ENCODE data around the gene PLA2G4C.

PLA2G4C gene

GRCh38 chr19:48136547-48136946, 25.9 kb upstream of the PLA2G4C start:
- DNase-seq (ENCODE audit: insufficient read length, low spot score) = no peak
- no peak for TF ChIP-seq POLR2A (IDR thresholded peaks at IDR 0.05; ENCODE audit: low read depth, low read length)
- no peak for TF ChIP-seq TAF1 (IDR thresholded peaks at IDR 0.05; ENCODE audit: low read depth, low read length)
- no peak for TF ChIP-seq POLR2AphosphoS5 (IDR thresholded peaks at IDR 0.05; ENCODE audit: low read depth, low read length)
- no peak for FAIRE-seq

GRCh38 chr19:48135411-48135810, 24.8 kb upstream of the PLA2G4C start:
- TF ChIP-seq PAX5 (IDR thresholded peaks at IDR 0.05; ENCODE audit: insufficient read depth, low read length, severe bottlenecking) (no peak), TAF1 (IDR thresholded peaks at IDR 0.05; ENCODE audit: low read depth, low read length) (no peak), SPI1 (IDR thresholded peaks at IDR 0.05; ENCODE audit: low read depth, low read length) (no peak), POLR2A (IDR thresholded peaks at IDR 0.05; ENCODE audit: low read depth, low read length) (no peak), POU2F2 (IDR thresholded peaks at IDR 0.05; ENCODE audit: low read depth, low read length) (no peak), POLR2AphosphoS5 (IDR thresholded peaks at IDR 0.05; ENCODE audit: low read depth, low read length) (no peak)
- no peak for DNase-seq (ENCODE audit: insufficient read length, low spot score)
- no peak for FAIRE-seq

DNA sequence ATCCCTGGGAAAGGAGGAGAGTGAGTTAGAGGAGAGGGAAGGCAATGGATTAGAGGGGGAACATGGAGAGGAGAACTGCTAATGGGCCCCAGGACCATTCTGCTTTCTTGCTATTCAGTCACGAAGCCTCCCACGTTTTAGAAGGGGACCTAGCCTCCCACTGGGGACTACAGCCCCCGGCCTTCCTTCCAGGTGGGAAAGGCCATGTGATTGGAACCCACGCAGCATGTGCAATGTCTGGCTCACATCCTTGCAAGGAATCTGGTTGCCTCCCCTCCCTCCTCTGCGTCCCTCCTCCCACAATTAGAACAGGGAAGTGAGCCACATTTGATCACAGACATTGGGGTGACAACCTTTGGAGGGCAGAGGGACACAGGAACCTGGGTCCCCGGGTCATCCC, 22.5 kb upstream of the PLA2G4C start:
- no peak for DNase-seq (ENCODE audit: insufficient read length, low spot score)
- no peak for FAIRE-seq
- TF ChIP-seq POU2F2 (IDR thresholded peaks at IDR 0.05; ENCODE audit: low read depth, low read length) = no peak
- TF ChIP-seq POLR2A (IDR thresholded peaks at IDR 0.05; ENCODE audit: low read depth, low read length) = no peak
- TF ChIP-seq TAF1 (IDR thresholded peaks at IDR 0.05; ENCODE audit: low read depth, low read length) = no peak
- no peak for TF ChIP-seq POLR2AphosphoS5 (IDR thresholded peaks at IDR 0.05; ENCODE audit: low read depth, low read length)
- TF ChIP-seq SPI1 (IDR thresholded peaks at IDR 0.05; ENCODE audit: low read depth, low read length) = no peak
- no peak for TF ChIP-seq PAX5 (IDR thresholded peaks at IDR 0.05; ENCODE audit: insufficient read depth, low read length, severe bottlenecking)

DNA sequence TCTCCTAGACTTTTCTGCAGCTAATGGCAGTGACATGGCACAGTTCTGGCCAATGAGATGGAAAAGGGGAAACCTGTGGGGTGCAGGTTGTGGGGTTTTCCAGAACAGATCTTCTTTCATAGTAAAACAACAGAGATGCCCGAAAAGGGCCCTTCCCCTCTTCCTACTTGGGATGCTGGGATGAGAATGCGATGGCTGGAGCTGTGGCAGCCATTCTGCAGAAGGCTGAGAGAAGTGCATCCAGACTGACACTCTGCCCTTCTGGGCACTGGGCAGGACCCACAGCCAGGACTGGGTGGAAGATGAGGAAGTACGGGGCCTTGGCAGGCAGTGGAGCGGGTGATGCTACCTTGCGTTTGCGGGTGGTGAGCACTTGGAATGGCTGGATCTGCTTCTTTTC, 16.9 kb upstream of the PLA2G4C start:
- FAIRE-seq = no peak
- no peak for DNase-seq (ENCODE audit: insufficient read length, low spot score)
- no peak for TF ChIP-seq PAX5 (IDR thresholded peaks at IDR 0.05; ENCODE audit: insufficient read depth, low read length, severe bottlenecking)
- TF ChIP-seq TAF1 (IDR thresholded peaks at IDR 0.05; ENCODE audit: low read depth, low read length) = no peak
- TF ChIP-seq SPI1 (IDR thresholded peaks at IDR 0.05; ENCODE audit: low read depth, low read length) = no peak

DNA sequence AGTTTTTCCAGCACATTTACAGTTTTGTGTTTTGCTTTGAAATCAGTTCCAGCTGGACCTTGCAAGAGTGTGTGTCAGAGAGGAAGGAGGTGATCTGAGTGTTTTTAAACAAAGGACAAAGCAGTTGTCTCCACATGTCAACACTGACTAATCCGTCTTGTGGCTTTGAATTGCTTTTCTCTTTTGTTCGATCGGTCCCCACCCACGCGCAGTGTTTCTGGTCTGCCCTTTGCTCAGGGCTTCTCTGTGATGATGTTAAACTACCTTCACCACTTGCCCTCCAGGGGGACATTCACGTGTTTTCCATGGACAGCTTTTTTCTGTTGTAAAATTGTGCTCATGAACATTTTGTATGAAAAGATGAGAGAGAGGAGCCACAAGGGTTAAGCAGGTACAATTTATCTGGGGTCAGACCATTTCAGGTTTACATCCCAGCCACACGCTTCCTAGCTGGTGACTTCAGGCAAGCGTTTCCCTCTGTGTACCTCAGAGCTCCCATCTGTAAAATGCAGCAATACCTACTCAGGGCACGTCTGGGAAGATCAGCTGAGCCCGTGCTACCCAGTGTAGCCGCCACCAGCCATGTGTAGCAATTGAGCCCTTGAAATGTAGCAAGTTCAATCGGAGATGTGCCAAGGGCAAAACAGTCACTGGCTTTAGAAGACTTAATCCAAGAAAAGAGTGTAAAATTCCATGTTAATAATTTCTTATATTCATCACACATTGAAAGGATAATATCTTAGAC, 13.5 kb upstream of the PLA2G4C start:
- DNase-seq (ENCODE audit: insufficient read length, low spot score) (no peak), FAIRE-seq (no peak)
- TF ChIP-seq TAF1 (IDR thresholded peaks at IDR 0.05; ENCODE audit: low read depth, low read length) (no peak), POU2F2 (IDR thresholded peaks at IDR 0.05; ENCODE audit: low read depth, low read length) (no peak), POLR2AphosphoS5 (IDR thresholded peaks at IDR 0.05; ENCODE audit: low read depth, low read length) (no peak), PAX5 (IDR thresholded peaks at IDR 0.05; ENCODE audit: insufficient read depth, low read length, severe bottlenecking) (no peak), POLR2A (IDR thresholded peaks at IDR 0.05; ENCODE audit: low read depth, low read length) (no peak), SPI1 (IDR thresholded peaks at IDR 0.05; ENCODE audit: low read depth, low read length) (no peak)

DNA sequence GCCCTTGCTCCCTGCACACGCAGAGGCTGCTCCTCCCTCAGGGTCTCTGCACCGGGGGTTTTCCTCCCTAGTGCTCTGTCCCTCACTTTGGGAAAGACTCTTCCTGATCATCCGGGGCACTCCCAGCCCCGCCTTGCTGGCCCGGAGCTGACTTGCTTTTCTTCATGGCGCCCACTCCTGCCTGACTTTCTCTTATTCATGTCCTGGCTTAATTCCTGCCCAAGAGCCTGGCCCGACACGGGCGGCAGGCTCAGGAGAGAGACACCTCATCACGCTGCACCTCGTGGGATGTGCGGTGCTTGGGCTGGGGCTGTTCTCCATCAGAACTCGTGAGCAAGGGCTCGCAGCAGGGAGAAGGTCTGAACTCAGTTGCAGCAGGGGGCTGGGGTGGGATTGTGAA, 11.8 kb upstream of the PLA2G4C start:
- TF ChIP-seq POLR2A (IDR thresholded peaks at IDR 0.05; ENCODE audit: low read depth, low read length) (no peak), POU2F2 (IDR thresholded peaks at IDR 0.05; ENCODE audit: low read depth, low read length) (no peak), POLR2AphosphoS5 (IDR thresholded peaks at IDR 0.05; ENCODE audit: low read depth, low read length) (no peak), TAF1 (IDR thresholded peaks at IDR 0.05; ENCODE audit: low read depth, low read length) (no peak), PAX5 (IDR thresholded peaks at IDR 0.05; ENCODE audit: insufficient read depth, low read length, severe bottlenecking) (no peak), SPI1 (IDR thresholded peaks at IDR 0.05; ENCODE audit: low read depth, low read length) (no peak)
- DNase-seq (ENCODE audit: insufficient read length, low spot score) (no peak), FAIRE-seq (no peak)

DNA sequence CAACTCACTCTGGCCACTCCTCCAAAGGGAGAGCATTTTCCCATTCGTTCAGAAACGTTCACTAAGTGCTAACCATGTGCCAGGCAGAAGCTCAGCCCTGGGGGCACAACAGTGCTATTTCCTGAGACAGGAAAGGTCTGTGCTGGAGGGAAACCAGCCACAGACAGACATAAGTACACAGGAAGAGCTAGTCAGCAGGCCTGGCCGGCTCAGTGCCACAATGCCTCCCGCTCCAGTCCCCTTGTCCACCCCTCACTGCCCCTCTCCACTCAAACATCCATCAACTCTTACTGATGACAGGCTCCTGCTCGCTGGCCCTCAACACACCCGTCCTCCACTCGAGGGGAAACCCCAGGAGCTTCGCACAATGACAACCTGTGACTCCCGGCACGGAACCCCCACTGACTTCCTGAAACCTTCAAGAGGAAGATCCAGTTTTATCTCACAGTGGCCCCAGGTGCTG, 11.3 kb upstream of the PLA2G4C start:
- TF ChIP-seq TAF1 (IDR thresholded peaks at IDR 0.05; ENCODE audit: low read depth, low read length) = no peak
- TF ChIP-seq SPI1 (IDR thresholded peaks at IDR 0.05; ENCODE audit: low read depth, low read length) = 0 out of 2 replicates have a peak, but pooled peaks have one; percentile 35
- DNase-seq (ENCODE audit: insufficient read length, low spot score) (peak; percentile 56), FAIRE-seq (peak; percentile 59)

DNA sequence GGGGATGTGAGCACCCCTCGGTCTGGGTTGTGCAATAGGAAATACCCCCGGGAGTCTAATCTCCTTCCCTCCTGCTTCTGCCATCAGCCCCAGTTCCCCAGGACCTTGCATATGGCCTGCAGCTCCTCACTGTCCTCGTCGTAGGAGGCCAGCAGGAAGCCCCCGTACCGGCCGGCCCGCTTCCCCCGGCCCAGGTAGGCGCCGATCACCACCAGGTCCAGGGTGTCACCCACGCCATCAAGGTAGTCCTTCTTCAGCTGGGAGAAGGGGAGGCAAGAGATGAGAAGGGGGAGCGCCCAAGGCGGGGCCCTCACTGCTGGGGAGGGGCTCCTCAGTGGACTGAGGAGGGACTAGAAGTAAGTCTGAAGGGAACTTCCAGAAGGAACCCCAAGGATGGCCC, 10.4 kb upstream of the PLA2G4C start:
- DNase-seq (ENCODE audit: insufficient read length, low spot score) (no peak), FAIRE-seq (no peak)
- TF ChIP-seq SPI1 (IDR thresholded peaks at IDR 0.05; ENCODE audit: low read depth, low read length) (no peak), PAX5 (IDR thresholded peaks at IDR 0.05; ENCODE audit: insufficient read depth, low read length, severe bottlenecking) (no peak)

GRCh38 chr19:48120505-48120904, 9.9 kb upstream of the PLA2G4C start:
- no peak for FAIRE-seq
- no peak for TF ChIP-seq POLR2A (IDR thresholded peaks at IDR 0.05; ENCODE audit: low read depth, low read length)
- no peak for DNase-seq (ENCODE audit: insufficient read length, low spot score)

GRCh38 chr19:48118131-48118517, 7.5 kb upstream of the PLA2G4C start:
- DNase-seq (ENCODE audit: insufficient read length, low spot score) = no peak
- no peak for FAIRE-seq
- TF ChIP-seq POLR2A (IDR thresholded peaks at IDR 0.05; ENCODE audit: low read depth, low read length) (no peak), POU2F2 (IDR thresholded peaks at IDR 0.05; ENCODE audit: low read depth, low read length) (no peak), PAX5 (IDR thresholded peaks at IDR 0.05; ENCODE audit: insufficient read depth, low read length, severe bottlenecking) (no peak), TAF1 (IDR thresholded peaks at IDR 0.05; ENCODE audit: low read depth, low read length) (no peak), POLR2AphosphoS5 (IDR thresholded peaks at IDR 0.05; ENCODE audit: low read depth, low read length) (no peak), SPI1 (IDR thresholded peaks at IDR 0.05; ENCODE audit: low read depth, low read length) (no peak)

Data from GM12891 (cell line).